GM21825 (cell line): ENCODE data around the gene FAM131B.
"Not testable (repeated sequence)": the region's sequence is repeated elsewhere in the genome, so short reads cannot be mapped to it uniquely, and the experiment has no call there.

Experiments
- ATAC-seq: cut with Tn5 transposase; IDR thresholded peaks from one replicate; pipeline ENCODE4 v1.9.1; 2021; ENCODE audit warnings: mild to moderate bottlenecking, moderate library complexity; ENCODE audit not compliant: unreplicated experiment

The FAM131B gene

DNA sequence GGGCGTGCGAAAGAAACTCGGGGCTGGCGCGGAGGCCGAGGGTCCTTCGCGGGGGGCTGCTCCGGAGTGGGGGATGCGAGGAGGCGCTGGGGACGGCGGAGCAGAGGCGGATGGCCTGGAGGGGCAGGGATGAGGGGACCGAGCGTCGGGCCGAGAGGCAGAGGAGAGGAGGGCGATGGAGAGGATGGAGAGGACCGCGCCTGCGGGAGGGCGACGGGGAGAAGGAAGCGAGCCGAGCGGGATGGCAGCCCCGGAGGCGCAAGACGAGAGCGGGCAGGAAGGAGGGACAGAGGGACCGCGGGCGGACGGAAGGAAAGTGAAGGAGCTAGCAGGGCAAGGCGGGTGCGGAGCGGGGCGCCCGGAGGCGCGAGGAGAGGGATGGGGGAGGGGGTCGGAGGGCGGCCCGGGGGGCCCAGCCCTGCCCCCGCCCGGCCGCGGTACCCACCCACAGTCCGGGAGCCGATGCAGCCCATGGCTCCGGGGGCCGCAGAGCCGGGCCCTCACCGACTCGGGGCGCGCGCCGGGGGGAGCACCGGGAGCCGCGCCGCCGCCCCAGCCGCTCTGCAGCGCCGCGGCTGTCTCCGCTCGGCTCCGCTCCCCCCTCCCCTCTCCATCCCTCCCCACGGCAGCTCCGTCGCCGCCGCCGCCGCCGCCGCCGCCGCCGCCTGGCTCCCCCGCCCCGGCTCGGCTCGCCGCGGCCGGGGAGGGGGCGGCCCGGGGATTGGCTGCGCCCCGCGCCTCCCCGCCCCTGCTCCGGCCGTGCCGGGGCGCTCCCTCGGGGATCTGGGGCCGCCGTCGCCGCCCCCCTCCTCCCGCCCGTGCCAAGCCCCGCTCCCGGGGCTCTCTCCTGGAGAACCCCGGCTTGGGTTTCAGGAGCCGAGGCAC, at the start of gene FAM131B:
TSS of gene FAM131B (minus strand) at position 583 of the 885 bp plus-strand sequence. CDS start at position 473, 110 bp downstream.
- ATAC-seq, result no peak

DNA sequence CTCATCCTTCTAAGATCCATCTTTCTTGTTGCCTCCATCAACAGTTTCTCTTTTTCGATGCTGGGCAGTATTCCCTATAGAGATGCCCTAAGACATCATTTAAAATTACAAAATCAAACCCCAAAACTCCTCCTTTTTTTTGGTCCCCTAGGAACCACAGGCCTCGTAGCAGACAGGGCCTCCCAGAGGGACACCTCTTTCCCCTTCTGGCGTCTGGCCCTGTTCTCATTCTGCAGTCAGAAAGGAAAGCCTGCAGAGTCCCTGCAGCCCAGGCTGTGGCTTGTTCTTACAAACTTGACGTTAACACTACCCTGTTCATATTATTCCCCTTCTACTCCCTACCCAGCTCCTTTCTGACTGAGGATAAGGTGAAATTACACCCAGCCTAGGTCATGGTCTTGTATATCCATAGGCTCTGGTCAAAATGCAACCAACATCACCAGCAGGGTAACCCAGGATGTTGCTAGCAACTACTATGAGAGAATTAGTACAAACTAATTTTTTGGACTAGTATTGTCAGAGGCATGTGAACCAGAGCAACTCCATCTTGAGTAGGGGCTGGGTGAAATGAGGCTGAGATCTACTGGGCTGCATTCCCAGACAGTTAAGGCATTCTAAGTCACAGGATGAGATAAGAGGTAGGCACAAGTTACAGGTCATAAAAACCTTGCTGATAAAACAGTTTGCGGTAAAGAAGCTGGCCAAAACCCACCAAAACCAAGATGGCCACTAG, 49.6 kb upstream of the FAM131B start:
- no peak for ATAC-seq

DNA sequence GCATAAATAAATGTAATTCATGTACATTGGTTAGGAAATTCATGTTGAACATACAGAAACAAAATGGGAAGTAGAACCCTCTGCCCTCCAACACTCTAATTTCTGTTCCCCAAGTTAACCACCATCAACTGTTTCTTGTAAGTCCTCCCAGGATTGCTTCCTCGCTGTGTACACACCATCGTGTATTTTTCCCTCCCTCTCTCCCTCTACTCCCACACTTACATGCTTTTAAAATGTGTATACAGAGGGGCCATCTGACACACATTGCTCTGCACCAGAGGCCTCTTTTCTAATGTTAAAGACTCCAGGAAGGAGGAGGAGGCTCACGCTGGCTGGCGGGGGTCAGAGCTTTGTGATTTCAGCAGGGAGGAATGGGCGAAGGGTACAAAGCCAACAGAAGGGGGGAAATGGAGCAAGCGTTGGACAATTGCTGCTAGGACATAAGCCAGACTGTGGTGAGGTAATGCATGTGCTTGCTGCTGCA, 48.0 kb upstream of the FAM131B start:
- no peak for ATAC-seq

DNA sequence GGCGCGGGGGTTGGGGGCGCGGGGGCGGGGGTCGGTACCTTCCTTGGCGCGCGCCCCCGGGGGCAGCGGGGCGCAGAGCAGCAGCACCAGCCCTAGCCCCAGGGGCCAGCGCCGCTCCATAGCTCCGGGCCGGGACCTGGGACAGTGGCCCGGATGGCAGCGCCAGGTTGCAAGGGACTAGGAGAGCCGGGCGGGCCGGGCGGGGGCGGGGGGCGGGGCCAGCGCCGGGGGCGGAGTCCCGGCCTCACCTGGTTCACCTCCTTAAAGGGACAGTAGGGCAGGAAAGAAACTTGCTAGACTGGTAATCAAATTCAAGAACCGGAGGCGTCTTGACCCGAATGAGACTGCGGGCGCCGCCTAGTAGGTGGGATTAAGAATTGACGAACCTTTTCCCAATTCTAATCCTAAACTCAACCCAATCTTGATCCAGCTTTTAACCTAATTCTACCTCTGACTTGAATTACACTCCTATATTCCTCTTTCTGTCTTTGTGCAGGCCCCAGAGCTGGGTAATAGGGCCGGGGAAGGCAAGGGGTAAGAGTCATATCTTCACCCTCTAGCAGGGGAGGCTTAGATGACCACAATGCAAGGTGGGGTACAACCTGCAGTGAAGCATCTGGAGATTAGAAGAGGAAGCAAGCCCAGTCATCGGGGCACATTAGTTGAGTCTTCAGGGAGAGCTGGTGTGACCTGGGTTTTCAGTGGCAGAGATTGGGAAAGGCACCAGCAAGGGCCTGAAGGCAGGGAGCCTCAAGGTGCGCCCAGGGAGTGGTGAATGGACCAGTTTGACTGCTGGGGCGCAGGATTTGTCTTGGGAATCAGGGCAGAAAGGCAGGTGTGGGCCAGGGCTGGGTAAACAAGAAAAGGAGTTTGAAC, 46.4 kb upstream of the FAM131B start, which contains the start of gene EPHA1:
TSS of gene EPHA1 (minus strand) at position 171 of the 876 bp plus-strand sequence. CDS start at position 120, 51 bp downstream.
- ATAC-seq, result no peak

DNA sequence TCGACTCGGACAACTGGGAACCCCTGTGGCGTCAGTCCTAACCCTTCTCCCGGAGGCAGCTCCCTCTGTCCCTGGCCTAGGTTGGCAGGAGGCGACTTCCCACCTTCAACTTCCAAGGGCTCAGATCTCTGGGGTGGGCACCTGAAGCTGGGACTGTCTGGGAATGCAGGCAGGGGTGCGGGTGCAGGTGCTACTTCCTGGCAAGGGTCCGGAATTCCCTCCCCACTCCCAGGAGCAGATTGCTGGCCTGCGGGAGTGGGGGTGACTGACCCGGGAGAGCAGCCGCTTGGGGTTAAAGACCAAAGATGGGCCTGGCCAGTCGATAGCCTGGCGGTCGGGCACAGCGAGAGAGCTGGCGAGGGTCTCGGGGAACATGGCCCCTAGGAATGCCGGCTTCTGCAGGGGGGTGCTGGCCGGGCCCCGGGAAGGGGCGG, 45.8 kb upstream of the FAM131B start:
- no peak for ATAC-seq

DNA sequence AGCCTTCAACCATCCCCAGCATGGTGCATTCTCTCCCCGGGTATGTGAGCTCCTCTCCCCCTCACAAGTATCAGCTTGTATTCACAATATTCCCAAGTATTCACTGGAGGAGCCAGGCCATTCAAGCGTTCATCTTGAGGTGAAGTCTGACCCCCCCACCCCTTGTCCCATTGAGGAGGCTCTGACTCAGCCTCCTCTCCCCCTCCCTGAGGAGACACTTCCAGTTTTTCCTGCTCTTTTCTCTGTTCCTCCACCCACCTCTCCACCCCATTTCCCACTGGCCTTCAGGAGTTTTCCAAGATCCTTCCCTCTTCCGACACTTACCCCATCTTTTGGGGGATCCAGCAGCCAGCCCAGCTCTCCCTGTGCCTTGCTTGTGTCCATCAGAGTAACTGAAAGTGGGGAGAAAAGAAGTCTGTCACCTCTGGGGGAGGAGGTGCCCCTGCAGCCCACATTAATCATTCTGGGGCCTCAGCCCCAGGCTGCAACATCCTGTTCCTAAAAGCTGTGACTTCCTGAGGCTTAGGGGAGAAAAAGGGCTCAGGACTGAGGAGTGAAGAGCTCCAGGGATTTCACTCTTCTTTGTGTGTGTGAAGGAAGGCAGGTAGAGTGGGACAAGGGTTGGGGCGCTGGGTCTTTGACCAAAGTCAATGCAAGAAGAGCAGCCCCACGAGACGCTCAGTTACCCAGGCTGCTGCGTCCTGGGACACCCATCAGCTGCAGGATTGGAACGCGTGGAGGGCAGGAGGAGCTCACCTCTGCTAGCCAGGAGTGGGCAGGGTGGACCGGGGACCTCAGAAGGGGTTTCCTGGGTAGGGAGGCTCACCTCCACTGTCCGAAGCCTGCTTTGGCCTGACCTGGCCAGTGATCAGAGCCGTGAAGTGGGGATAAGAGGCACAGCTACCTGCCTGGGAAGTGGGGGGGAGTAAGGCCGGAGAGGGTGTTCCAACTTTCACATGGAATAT, 45.1 kb upstream of the FAM131B start:
- ATAC-seq, result no peak

DNA sequence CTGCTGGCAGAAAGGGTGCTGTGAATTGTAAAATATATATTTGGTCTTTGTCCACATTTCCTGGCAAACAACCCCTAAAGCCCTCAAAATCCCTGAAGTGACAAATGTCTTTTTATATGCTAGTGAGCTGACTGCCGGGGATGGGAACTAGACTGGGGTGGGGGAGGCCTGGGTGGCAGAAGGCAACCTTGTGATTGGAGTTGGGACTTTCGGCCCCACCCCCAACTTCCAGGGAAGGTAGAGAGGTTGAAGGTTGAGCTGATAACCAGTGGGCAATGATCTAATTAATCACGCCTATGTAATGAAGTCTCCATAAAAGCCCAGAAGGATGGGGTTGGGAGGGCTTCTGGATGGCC, 43.5 kb upstream of the FAM131B start:
- ATAC-seq, result no peak

DNA sequence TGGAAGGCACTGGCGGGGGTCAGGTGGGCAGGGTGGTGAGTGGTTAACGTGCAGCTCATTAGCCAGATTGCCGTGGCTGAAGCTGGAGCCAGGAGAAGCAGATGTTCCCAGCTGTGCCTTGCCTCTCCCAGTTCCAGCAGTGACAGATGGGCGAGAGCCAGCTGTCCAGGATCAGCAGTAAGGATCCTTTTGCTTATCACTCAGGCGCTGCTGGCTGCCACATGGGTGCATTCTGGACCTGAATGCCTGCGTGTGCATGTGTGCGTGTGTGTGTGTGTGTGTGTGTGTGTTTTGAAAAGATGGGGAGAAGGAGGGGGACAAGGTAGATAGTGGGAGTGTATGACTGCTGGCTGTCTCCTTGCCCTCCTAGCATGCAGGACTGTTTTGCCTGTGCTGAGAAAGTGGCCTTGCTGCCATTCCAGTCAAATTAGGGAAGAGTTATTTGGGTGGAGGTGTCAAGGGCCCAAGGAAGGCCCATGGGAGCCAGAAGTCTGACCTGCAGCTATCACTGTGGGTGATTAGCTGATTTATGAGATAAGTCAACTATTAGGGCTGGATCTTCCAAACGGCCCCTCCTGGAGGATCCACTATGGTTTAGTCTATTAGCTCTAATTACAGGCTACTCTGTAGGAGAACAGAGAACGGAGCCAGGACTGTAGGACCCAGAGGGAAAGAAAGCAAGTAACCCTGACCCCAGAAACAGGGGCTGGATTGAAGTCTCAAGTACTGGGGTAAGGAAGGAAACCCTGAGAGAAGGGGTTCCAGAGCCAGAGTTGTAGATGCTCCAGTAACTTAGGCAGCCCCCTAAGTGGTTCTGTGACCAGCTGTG, 42.9 kb upstream of the FAM131B start:
- no peak for ATAC-seq

DNA sequence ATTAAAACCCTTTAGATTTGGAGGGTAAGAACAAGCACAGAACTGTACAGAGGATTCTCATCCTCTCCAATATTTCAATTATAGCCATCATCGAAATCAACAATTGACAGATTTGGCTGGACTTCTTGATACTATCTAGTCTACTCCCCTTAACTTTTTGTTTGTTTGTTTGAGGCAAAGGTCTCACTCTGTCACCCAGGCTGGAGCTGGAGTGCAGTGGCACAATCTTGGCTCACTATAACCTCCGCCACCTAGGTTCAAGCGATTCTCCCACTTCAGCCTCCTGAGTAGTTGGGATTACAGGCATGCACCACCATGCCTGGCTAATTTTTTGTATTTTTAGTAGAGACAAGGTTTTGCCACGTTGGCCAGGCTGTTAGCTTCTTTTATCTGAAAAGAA, 39.7 kb upstream of the FAM131B start:
- ATAC-seq, result not testable (repeated sequence)

DNA sequence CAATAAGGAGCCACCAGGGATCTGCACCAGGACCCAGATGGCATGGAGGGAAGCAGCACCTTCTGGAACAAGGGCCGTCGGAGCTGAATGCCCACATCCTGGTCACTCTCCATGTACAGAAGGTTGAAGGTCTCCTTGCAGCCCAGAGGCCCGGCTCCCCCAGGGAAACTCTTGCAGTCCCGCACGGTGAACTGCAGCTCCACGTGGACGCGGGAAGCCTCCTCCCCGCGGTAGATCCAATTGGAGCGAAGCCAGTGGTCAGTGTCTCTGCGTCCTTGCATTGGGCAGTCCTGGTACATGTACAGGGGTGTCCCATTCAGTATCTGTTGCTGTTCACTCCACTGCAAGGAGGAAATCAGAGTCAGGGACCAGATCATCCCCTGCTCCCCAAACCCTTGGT, 38.8 kb upstream of the FAM131B start:
- ATAC-seq, result no peak

DNA sequence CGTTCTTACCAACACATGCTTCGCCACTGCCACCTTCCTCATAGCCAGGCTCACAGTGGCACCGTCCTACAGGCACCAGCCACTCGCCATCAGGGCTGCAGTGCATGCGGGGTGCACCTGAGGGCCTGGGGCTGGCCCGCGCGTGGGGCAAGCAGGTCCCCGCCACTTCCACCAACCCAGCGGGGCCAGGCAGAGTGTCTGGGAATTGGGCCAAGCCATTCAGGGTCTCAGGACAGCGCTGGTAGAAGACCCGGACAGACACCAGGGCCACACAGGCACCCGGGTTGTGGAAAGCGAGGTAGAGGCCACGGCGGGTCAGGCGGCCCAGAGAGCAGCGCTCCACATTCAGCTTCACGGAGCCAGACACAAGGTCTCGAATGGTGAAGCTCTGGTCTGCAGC, 37.1 kb upstream of the FAM131B start:
- no peak for ATAC-seq

DNA sequence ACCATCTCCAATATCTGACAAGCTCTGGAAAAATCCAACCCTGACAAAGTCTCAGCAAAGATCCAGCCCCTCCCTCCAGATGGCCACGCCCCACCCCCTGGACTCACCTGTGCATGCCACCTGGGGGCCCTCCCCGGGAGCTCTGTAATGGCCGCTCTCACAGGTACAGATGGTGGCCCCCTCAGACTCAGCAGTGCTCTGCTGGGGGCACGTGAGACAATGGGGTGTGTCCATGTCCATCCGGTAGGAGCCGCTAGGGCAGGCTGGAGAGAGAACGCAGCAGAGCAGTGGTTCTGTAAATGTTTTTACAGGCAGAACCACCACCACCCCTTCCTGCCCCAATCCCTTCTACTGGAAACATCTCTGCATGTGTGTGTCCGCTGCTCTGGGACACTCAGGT, 36.6 kb upstream of the FAM131B start:
- ATAC-seq, result no peak

DNA sequence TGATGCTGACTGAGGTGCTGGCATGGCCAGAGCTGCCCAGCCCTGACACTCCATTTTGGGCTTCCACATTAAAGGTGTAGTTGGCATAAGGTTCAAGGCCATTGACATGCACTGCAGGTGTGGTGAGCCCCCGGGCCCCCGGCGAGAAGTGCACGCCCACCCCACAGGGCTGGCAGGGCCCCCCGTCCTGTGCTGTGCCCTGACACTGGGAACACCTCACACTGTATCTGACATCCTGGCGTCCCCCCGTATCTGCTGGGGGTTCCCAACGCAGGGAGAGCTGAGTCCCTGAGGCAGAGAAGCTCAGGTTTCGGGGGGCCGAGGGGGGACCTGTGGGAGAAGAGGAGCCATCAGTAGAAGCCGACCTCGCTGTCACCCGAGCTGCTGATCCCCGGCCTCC, 36.1 kb upstream of the FAM131B start:
- ATAC-seq, result no peak

DNA sequence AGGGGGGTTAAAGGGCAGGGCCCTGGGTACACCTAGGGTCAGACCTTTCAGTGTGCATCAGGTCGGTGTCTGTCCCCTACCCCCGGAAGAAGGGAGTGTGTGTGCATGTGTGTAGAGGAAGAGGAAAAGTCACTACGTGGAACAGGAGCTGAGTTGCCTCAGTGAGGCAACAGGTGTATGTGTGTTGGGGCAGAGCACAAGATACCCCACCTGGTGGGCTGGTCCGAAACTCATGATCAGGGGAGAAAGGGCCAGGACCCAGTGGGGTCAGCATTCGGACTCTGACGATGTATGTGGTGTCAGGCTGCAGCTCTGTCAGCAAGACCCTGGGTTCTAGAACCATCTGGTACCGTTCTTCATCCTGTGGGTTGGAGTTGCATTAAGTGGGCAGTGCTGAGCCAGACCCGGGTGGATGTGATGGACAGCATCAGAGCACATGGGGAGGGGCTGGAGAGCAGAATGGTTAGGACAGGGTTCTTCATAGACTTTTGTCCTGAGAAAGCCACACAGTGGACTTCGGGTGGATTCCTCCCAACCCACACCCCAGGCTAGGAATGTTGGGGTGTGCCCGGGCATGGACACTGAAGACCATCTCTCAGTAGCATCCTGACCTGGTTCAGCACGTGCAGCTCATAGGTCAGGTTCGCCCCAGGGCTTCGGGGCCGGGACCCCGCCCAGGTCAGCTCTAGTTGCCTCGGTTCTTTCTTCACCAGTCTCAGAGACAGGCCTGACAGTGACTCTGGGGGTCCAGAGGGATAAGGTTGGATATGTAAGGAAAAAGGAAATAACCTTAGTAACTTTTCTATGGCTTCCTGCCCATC, 35.4 kb upstream of the FAM131B start:
- no peak for ATAC-seq

DNA sequence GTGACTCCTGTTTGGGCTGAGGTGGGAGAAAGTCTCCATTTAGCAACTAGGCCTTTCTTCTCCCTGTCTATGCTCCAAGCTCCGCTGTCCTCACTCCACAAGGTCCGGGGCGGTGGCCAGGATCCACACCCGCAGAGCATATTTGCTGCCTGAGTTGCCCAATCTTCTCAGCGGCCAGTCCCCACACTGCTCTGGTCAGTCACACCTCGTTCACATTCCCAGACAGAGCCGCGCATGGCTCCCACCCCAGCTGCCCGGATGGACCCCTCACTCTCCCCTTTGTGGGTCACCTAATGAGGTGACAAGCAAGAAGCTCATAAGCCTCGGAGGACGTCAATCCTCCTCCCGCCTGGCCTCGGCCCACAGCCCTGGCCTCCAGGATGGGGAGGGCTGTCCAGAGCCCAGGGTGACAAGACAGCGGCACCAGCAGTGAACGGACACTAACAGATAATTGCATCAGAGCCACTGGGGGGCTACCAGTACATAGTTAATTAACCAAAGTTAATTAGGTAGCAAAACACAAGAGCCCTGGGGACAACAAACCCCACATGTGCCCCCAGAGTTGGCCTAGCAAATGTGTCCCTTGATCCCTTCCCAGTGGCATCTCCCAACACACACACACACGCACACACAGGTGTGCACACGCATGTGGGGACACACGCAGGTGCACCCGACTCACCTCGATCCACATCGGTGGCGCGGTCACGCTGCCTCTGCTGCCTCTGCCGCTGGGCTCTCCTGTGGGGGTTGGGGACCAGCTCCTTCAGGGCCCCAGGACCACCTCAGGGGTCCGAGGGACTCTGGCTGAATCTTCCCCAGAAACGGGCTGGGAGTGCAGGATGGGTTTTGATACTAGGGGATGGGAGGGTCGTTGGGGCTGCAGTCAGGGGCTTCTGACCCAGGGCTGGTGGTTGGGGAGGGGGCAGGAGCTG, 34.4 kb upstream of the FAM131B start:
- no peak for ATAC-seq

DNA sequence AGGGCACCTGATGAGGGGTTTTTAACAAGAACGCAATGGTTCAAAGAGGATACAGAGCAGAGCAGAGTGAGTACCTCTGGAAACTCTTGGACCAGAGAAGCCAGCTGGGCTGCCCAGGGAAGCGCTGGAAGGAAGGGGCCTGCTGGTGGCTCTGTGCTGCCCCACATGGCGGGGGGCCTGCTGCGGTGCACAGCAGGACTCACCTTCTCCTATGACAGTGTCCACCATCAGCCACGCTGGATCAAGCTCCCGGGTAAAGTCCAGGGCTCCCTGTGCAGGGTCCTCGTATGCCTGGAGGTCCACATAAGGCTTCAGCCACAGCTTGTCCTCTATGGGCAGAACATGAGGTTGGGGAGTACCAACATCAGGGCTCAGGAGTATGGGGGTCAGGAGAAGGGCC, 33.7 kb upstream of the FAM131B start:
- no peak for ATAC-seq
